ENCODE data around the gene RBM26.

The RBM26 gene

GRCh38 chr13:79336966-79337365, 69.1 kb downstream of the RBM26 start:
- no peak for DNase-seq (ENCODE audit: low read depth in 2 of 2)

GRCh38 chr13:79328510-79328909, 77.5 kb downstream of the RBM26 start:
- no peak for DNase-seq (ENCODE audit: low read depth in 2 of 2)

DNA sequence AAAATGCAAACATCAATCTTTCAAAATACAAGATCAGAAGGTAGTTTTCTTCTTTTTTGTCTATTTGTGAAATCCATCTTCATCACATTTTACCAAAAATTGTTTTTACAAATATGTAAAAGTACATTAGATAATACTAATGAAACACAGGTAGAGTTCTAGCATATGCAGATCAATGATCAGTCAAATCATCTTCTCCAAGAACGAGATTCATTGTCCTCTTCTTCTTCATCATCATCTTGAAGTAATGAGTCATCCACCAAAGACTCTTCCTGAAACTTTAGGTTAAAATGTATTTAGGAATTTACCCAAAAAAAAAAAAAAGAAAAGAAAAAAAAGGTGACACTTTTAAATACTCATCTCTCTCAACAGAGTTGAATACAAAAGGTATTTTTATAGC, 85.6 kb downstream of the RBM26 start:
- no peak for DNase-seq (ENCODE audit: low read depth in 2 of 2)

DNA sequence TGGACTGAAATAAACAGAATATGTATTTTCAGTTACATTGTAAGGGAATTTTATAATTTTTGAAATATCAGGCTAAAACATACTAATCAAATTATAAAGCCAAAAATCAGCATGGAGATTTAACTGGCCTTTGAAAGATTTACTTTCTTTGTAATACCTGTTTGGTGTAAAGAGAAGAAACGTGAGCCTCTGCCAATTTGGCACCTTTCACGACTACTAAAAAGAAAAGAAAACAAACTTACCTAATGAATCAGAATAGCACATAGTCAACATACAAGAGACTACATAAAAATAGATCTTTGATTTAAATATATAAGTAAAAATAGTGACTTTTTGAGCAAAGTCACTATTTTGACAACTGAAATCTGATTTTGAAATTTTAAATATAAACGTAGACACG, 87.4 kb downstream of the RBM26 start:
- DNase-seq (ENCODE audit: low read depth in 2 of 2): no peak

GRCh38 chr13:79317856-79318255, 88.2 kb downstream of the RBM26 start:
- DNase-seq (ENCODE audit: low read depth in 2 of 2): no peak

- no peak for DNase-seq (ENCODE audit: low read depth in 2 of 2)
Observed at GRCh38 chr13:79314652-79315051, 91.4 kb downstream of the RBM26 start.

DNA sequence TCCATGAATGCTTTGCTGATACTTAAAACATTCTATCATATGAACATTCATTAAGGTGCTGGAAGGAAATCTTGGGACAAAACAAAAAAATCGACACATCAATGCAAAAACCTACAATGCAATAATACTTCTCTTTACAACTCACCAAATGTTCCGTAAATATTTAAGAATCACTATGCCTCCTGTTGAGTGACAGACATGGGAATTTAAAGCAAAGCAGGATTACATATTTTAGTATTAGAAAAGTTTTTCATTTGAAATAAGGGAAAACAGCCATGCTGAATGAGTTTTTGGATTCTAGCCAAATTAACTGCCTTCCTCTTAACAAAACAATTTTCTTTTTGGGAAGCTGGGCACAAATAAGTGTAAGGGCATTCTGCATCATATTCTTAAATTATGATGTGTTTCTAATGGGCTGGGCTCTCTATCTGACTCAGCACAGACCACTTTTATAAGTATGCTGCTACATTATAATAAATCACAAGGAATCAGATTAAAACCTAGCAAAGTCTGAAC, 93.7 kb downstream of the RBM26 start:
- no peak for DNase-seq (ENCODE audit: low read depth in 2 of 2)

DNA sequence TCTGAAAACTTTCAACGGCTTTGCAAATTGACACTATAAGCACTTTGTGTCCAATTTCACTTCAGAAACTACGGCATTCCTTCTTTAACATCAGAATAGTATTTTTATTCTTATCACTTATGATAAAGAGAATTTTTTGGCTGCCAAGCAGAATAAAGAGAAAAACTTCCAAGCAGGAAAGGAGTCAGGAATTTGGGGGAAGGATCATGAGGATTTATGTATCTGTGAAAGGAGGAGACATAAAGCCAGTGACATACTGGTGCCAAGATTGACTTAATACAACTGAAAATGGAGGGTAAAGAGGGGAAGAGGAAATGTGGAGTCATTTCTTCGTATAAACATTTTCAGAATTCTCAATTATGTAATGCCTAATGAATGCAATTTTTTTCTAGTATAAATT, 94.7 kb downstream of the RBM26 start:
- DNase-seq (ENCODE audit: low read depth in 2 of 2): no peak

DNA sequence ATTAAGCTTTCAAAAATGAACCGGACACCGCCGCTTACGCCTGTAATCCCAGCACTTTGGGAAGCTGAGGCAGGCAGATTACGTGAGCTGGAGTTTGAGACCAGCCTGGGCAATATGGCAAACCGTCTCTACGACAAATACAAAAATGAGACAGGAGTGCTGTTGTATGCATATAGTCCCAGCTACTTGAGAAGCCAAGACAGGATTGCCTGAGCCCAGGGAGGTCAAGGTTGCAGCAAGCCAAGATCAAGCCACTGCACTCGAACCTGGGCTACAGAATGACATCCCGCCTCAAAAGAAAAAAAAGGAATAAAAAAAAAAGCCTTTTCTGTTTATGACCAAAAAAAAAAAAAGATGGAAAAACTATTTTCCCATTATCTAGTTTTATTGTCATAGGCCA, 96.4 kb downstream of the RBM26 start:
- no peak for DNase-seq (ENCODE audit: low read depth in 2 of 2)

DNA sequence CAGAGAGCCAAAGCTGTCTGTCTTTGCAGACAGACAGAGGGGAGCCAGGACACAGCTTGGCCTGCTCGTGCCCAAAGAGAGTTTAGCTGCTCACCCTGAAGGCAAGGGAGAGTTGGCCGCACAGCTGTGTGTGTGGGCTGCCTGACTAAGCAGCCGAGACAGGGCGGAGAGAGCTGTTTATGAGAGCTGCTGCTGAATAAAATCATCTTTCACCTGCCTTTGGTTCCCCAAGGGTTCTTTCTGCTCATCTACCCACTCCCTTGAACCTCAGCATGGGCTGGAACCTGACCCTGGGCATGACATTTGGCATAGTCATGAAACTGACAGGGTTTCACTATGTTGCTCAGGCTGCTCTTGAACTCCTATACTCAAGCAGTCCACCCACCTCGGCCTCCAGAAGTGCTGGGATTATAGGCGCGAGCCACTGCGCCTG, 98.2 kb downstream of the RBM26 start:
- no peak for DNase-seq (ENCODE audit: low read depth in 2 of 2)

DNA sequence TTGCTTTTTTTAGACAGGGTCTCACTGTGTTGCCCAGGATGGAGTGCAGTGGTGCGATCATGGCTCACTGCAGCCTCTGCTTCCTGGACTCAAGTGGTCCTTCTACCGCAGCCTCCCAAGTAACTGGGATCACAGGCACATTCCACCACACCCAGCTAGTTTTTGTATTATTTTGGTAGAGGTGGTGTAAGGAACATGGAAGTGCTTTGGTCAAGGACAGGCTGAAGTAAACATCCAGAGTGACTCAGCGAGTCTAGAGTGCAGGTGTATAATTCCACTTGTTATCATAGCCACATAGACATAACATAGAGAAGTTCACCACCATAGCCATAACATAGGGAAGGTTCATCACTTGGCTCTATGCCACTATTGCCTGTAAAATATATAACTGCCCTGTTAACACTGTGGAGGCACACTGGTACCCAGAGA, 98.6 kb downstream of the RBM26 start:
- no peak for DNase-seq (ENCODE audit: low read depth in 2 of 2)

- no peak for DNase-seq (ENCODE audit: low read depth in 2 of 2)
Observed at GRCh38 chr13:79306650-79307049, 99.4 kb downstream of the RBM26 start.

DNA sequence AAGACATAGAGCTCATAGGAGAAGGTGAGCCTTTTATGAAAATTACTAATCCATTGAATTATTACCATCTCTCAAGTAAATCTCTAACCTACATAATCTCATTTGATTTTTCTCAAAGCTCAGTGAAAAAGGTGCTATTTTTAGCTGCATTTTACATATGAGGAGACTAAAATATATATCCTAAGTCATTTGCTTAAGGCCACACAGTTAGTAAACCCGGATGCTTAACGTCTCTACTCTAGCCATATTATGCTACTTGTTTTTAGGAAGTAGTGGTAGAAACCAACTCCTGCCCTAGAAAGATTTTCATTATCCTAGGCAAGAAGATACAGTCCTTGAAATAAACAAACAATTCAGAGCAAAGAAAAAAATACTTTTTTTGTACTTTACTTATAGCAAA, 108.9 kb downstream of the RBM26 start:
- DNase-seq (ENCODE audit: low read depth in 2 of 2): no peak

DNA sequence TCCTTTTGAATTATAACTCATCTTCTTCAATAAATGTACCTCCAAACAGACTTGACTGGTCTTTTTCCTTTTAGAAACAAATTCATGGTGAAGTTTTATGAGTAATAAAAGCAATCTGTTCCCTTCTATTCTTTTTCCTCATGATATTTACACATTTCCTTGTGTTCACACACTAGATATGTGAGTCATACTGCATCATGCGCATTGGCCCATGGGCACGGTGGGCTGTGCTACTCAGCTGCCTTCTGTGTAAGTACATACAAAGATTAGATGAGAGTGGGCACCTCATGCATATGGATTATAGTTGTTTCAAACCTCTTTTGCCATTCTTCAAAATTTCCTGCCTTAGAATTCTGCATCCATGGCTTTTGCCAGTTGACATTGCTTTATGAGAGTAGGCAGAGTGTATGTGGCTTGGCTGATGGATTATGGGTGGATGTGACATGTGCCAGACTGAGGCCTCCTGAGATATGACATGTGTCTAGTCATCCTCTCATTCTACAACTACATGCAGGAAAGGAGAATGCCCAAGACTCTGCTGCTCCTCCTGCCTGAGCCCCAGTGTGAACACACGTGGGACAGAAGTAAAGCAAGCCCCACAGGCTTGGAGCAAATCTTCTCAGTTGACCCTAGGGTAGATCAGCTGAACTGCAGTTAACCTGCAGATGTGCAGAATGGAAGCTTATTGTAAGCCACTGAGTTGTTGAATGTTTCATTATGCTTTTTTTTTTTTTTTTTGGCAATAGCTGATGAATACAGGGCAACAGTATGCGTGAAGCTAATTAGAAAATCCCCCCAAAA, 109.9 kb downstream of the RBM26 start:
- no peak for DNase-seq (ENCODE audit: low read depth in 2 of 2)

DNA sequence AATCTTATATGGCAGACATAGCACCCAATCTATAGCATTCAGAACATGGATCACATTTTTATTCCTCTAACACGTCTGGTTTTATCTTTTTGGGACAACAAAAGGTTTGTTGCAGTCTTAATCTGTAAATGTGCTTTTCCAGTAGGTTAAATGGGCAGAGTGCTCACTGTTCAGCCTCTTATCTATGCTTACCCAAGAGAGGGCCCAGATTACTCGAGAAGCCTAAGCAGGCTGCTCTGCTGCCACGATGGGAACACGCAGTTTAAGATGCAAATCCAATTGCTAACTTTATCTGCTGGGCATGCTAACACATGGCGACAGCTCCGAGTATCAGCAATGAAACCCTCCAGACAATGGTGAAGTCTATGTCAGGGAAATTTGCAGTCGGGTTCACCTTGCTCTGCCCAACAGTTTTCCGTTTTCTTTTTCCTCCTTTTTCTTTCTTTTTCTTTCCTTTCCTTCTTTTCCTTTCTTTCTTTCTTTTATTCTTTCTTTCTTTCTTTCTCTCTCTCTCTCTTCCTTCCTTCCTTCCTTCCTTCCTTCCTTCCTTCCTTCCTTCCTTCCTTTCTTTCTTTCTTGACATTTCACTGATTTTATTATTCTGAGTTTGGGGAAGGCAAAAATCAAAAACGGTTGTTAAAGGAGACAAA, 115.3 kb downstream of the RBM26 start:
- DNase-seq (ENCODE audit: low read depth in 2 of 2): no peak

GRCh38 chr13:79289571-79289970, 116.5 kb downstream of the RBM26 start:
- DNase-seq (ENCODE audit: low read depth in 2 of 2): no peak

- DNase-seq (ENCODE audit: low read depth in 2 of 2): no peak
Observed at GRCh38 chr13:79287939-79288795, 117.9 kb downstream of the RBM26 start.

DNA sequence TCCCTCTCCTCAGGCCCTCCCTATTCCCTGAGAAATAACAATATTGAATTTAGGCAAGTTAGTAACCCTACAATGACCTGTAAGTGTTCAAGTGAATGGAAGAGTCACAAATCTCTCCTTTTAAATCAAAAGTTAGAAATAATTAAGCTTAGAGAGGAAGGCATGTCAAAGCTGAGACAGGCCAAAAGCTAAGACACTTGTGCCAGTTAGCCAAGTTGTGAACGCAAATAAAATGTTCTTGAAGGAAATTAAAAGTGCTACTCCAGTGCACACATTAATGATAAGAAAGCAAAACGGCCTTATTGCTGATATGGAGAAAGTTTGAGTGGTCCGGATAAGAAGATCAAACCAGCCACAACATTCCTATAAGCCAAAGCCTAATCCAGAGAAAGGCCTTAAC, 120.9 kb downstream of the RBM26 start:
- DNase-seq (ENCODE audit: low read depth in 2 of 2): no peak

DNA sequence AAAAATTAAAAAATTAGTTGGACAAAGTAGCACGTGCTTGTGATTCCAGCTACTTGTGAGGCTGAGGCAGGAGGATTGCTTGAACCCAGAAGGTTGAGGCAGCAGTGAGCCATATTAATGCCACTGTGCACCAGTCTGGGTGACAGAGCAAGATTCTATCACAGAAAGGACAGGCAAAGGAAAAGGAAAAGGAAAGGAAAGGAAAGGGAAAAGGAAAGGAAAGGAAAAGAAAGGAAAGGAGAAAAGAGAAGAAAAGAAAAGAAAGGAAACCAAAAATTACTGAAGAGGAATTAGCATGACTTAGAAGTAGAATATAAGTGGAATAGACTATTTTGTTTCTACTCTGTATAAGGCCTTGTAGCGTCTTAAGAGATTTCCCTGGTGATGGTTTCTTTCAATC, 122.3 kb downstream of the RBM26 start:
- no peak for DNase-seq (ENCODE audit: low read depth in 2 of 2)

- DNase-seq (ENCODE audit: low read depth in 2 of 2): no peak
Observed at GRCh38 chr13:79282976-79283375, 123.1 kb downstream of the RBM26 start.

DNA sequence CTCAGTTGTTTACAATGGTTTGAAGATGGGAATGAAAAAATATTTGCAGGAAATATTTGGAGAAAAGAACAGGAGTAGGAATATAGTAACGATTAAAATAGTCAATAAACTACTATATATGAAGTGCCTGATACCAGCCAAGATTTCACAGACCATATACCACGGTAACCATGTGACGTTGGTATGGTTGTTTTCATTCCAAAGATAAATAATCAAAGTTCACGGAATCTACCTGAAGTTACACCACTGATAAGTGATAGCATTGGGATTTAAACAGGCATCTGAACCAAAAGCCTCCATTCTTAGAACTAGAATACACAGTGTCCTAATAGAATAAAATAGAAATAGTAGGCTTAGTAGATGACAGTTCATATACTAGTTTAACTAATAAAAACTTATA, 123.5 kb downstream of the RBM26 start:
- DNase-seq (ENCODE audit: low read depth in 2 of 2): no peak

GRCh38 chr13:79281339-79281747, 124.7 kb downstream of the RBM26 start:
- no peak for DNase-seq (ENCODE audit: low read depth in 2 of 2)
